Measurements from ENCODE around the gene NETO2.
A peak's percentile ranks its signal among the peaks of the same experiment; 100 is the strongest.

The NETO2 gene

GRCh38 chr16:47045459-47045858 lies 98.3 kb downstream of the NETO2 start:
- Histone ChIP-seq H3K79me2 (ENCODE audit: control insufficient read depth, insufficient read depth, low read length, unreplicated experiment) (no peaks in the 10 kb centered on the region), H3K36me3 (ENCODE audit: insufficient read depth, low read length) (no peaks in the 10 kb centered on the region), H3K27ac (ENCODE audit: low read depth, low read length) (no peak overlapping the region), H3K4me3 (ENCODE audit: low read depth, low read length) (no peak overlapping the region), H2AFZ (ENCODE audit: low read length, unreplicated experiment) (no peak overlapping the region), H3K27me3 (ENCODE audit: insufficient read depth, low read length) (peaks cover 4% of the 10 kb centered on the region; the same call in 1 of the 2 replicates), H3K4me1 (ENCODE audit: control insufficient read depth, insufficient read depth, low read length, unreplicated experiment) (no peaks in the 10 kb centered on the region)

DNA sequence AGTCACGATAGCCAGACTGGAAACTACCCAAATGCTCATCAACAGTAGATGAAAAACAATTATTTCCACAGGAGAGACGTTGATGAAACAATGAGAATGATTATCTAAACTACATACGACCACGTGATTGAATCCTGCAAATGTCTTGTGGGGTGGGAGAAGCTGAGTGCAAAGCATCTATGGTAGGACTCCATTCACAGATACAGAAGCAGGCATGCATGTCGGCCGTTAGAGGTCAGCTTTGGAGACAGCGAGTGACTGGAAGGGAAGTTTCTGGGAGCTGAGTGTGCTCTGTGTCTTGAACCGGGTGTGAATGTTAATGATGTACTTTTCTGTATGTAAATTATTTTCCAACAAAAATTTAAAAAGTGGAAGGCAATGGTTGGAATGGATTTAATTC lies 98.7 kb downstream of the NETO2 start:
- Histone ChIP-seq H3K36me3 (ENCODE audit: insufficient read depth, low read length) (no peaks in the 10 kb centered on the region), H3K27me3 (ENCODE audit: insufficient read depth, low read length) (peaks cover 4% of the 10 kb centered on the region; the same call in 1 of the 2 replicates), H2AFZ (ENCODE audit: low read length, unreplicated experiment) (no peak overlapping the region)

DNA sequence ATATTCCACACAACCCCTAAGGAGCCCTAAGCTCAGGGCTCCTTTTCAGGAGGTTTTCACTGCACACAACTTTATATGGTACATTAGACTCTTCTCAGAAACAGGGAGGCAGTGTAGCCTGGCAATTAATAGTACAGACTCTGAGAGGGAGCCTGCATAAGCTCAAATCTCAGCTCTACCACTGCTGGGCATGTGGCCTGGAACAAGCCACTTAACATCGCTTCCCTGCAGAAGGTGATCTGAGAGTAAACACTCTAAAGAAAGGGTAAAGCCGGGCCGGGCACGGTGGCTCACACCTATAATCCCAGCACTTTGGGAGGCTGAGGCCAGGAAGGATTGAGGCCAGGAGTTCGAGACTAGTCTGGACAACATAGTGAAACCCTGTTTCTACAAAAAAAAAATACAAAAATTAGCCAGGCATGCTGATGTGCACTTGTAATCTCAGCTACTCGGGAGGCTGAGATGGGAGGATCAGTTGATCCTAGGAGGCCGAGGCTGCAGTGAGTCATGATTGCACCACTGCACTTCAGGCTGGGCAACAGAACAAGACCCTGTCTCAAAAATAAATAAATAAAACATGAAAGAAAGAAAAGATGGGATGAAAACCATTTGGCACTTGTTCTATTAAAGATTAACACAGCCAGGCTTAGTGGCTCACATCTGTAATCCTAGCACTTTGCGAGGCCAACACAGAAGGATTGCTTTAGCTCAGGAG lies 99.6 kb downstream of the NETO2 start:
- no peaks in the 10 kb centered on the region for H3K36me3 ChIP-seq (ENCODE audit: insufficient read depth, low read length)
- H3K27ac ChIP-seq (ENCODE audit: low read depth, low read length), result no peak overlapping the region
- peaks cover 4% of the 10 kb centered on the region; the same call in 1 of the 2 replicates for H3K27me3 ChIP-seq (ENCODE audit: insufficient read depth, low read length)
- H2AFZ ChIP-seq (ENCODE audit: low read length, unreplicated experiment), result no peak overlapping the region
- no peaks in the 10 kb centered on the region for H3K79me2 ChIP-seq (ENCODE audit: control insufficient read depth, insufficient read depth, low read length, unreplicated experiment)
- no peaks in the 10 kb centered on the region for H3K4me1 ChIP-seq (ENCODE audit: control insufficient read depth, insufficient read depth, low read length, unreplicated experiment)
- H3K4me3 ChIP-seq (ENCODE audit: low read depth, low read length), result no peak overlapping the region

More for the DNA sequence above, 98.7 kb downstream of the NETO2 start:
- Histone ChIP-seq H3K4me1 (ENCODE audit: control insufficient read depth, insufficient read depth, low read length, unreplicated experiment) (no peaks in the 10 kb centered on the region), H3K4me3 (ENCODE audit: low read depth, low read length) (no peak overlapping the region), H3K79me2 (ENCODE audit: control insufficient read depth, insufficient read depth, low read length, unreplicated experiment) (no peaks in the 10 kb centered on the region), H3K27ac (ENCODE audit: low read depth, low read length) (no peak overlapping the region)

GRCh38 chr16:47043200-47043599 lies 100.5 kb downstream of the NETO2 start:
- Histone ChIP-seq H3K4me3 (ENCODE audit: low read depth, low read length) (no peak overlapping the region), H3K27me3 (ENCODE audit: insufficient read depth, low read length) (peaks cover 4% of the 10 kb centered on the region; the same call in 1 of the 2 replicates), H3K79me2 (ENCODE audit: control insufficient read depth, insufficient read depth, low read length, unreplicated experiment) (no peaks in the 10 kb centered on the region), H3K27ac (ENCODE audit: low read depth, low read length) (no peak overlapping the region), H3K36me3 (ENCODE audit: insufficient read depth, low read length) (no peaks in the 10 kb centered on the region), H2AFZ (ENCODE audit: low read length, unreplicated experiment) (no peak overlapping the region), H3K4me1 (ENCODE audit: control insufficient read depth, insufficient read depth, low read length, unreplicated experiment) (no peaks in the 10 kb centered on the region)

DNA sequence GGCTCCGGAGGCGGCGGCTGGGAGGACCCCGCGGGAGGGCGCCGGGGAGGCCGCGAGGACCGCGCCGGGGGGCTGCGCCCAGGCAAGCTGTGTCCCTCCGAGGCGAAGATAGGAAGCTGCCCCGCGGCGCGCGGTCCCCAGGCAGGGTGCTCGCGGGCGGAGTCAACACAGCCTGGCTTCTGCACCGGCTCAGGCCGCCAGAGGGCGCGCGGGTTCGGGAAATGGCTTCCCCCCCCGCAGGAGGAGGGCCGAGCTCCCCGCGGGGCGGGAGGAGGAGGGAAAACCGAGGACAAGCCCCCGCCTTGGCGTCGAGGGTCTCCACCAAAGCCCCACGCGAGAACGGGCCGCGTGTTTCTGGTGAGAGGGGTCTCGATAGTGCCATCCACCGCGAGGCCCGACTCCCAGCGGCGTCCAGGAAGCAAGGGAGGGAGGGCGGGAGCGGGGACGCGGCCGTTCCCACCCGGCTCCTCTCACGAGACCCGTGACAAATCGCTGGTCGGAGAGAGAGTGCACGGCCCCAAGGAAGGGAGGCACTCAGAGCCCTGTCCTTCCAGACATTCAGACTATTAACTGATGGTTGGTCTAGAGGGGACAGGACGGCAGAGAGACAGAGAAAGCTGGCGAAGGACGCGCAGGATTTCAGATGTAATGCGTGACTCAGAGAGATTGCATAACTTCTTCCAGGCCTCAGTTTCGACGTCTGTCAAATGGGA lies 105.8 kb downstream of the NETO2 start:
- Histone ChIP-seq H3K4me3 (ENCODE audit: low read depth, low read length) (peak overlapping the region; percentile 79), H3K4me1 (ENCODE audit: control insufficient read depth, insufficient read depth, low read length, unreplicated experiment) (no peaks in the 10 kb centered on the region), H3K36me3 (ENCODE audit: insufficient read depth, low read length) (no peaks in the 10 kb centered on the region), H2AFZ (ENCODE audit: low read length, unreplicated experiment) (peak overlapping the region; percentile 86), H3K27ac (ENCODE audit: low read depth, low read length) (no peak overlapping the region), H3K27me3 (ENCODE audit: insufficient read depth, low read length) (no peaks in the 10 kb centered on the region), H3K79me2 (ENCODE audit: control insufficient read depth, insufficient read depth, low read length, unreplicated experiment) (no peaks in the 10 kb centered on the region)

DNA sequence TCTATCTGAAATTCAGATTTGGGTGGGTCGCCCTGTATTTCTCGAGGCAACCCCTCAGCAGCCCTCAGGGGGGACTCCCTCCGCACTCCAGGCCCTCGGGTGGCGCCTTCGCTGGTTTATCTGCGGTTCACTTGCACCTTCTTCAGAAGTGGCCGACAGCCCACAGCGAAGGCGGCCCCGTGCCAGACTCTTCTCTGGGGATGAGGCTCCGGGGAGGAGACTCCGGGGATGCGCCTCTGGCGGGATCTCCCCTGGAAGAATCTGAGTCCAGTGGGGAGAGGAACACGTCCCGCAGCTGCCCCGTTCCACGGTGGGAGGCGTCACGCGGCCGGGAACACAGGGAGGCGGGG lies 106.4 kb downstream of the NETO2 start:
- peak overlapping the region; percentile 79 for H3K4me3 ChIP-seq (ENCODE audit: low read depth, low read length)
- H3K27ac ChIP-seq (ENCODE audit: low read depth, low read length), result no peak overlapping the region
- H3K4me1 ChIP-seq (ENCODE audit: control insufficient read depth, insufficient read depth, low read length, unreplicated experiment), result no peaks in the 10 kb centered on the region
- no peaks in the 10 kb centered on the region for H3K27me3 ChIP-seq (ENCODE audit: insufficient read depth, low read length)
- no peaks in the 10 kb centered on the region for H3K79me2 ChIP-seq (ENCODE audit: control insufficient read depth, insufficient read depth, low read length, unreplicated experiment)
- no peaks in the 10 kb centered on the region for H3K36me3 ChIP-seq (ENCODE audit: insufficient read depth, low read length)
- H2AFZ ChIP-seq (ENCODE audit: low read length, unreplicated experiment), result peak overlapping the region; percentile 86

GRCh38 chr16:47036201-47036600 lies 107.5 kb downstream of the NETO2 start:
- Histone ChIP-seq H3K79me2 (ENCODE audit: control insufficient read depth, insufficient read depth, low read length, unreplicated experiment) (no peaks in the 10 kb centered on the region), H2AFZ (ENCODE audit: low read length, unreplicated experiment) (no peak overlapping the region), H3K27ac (ENCODE audit: low read depth, low read length) (no peak overlapping the region), H3K4me1 (ENCODE audit: control insufficient read depth, insufficient read depth, low read length, unreplicated experiment) (no peaks in the 10 kb centered on the region), H3K4me3 (ENCODE audit: low read depth, low read length) (no peak overlapping the region), H3K27me3 (ENCODE audit: insufficient read depth, low read length) (no peaks in the 10 kb centered on the region), H3K36me3 (ENCODE audit: insufficient read depth, low read length) (no peaks in the 10 kb centered on the region)

GRCh38 chr16:47035436-47035835 lies 108.3 kb downstream of the NETO2 start:
- Histone ChIP-seq H3K27ac (ENCODE audit: low read depth, low read length) (no peak overlapping the region), H3K4me3 (ENCODE audit: low read depth, low read length) (no peak overlapping the region), H3K4me1 (ENCODE audit: control insufficient read depth, insufficient read depth, low read length, unreplicated experiment) (no peaks in the 10 kb centered on the region), H2AFZ (ENCODE audit: low read length, unreplicated experiment) (no peak overlapping the region), H3K36me3 (ENCODE audit: insufficient read depth, low read length) (no peaks in the 10 kb centered on the region), H3K27me3 (ENCODE audit: insufficient read depth, low read length) (no peaks in the 10 kb centered on the region), H3K79me2 (ENCODE audit: control insufficient read depth, insufficient read depth, low read length, unreplicated experiment) (no peaks in the 10 kb centered on the region)

DNA sequence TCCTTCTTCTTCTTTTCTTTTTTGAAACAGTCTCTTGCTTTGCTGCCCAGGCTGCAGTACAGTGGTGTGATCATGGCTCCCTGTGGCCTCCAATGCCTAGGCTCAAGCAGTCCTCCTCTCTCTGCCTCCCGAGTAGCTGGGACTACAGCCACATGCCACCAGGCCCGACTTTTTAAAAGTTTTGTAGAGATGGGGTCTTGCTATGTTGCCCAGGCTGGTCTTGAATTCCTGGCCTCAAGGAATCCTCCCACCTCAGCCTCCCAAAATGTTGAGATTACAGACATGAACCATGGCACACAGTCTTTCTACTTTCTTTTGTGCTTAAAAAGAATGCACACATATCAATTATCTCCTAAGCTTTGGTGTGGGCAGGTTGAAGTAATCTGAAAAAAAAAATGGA lies 109.3 kb downstream of the NETO2 start:
- Histone ChIP-seq H2AFZ (ENCODE audit: low read length, unreplicated experiment) (no peak overlapping the region), H3K4me1 (ENCODE audit: control insufficient read depth, insufficient read depth, low read length, unreplicated experiment) (no peaks in the 10 kb centered on the region), H3K79me2 (ENCODE audit: control insufficient read depth, insufficient read depth, low read length, unreplicated experiment) (no peaks in the 10 kb centered on the region), H3K27me3 (ENCODE audit: insufficient read depth, low read length) (no peaks in the 10 kb centered on the region), H3K27ac (ENCODE audit: low read depth, low read length) (no peak overlapping the region), H3K4me3 (ENCODE audit: low read depth, low read length) (no peak overlapping the region), H3K36me3 (ENCODE audit: insufficient read depth, low read length) (no peaks in the 10 kb centered on the region)

DNA sequence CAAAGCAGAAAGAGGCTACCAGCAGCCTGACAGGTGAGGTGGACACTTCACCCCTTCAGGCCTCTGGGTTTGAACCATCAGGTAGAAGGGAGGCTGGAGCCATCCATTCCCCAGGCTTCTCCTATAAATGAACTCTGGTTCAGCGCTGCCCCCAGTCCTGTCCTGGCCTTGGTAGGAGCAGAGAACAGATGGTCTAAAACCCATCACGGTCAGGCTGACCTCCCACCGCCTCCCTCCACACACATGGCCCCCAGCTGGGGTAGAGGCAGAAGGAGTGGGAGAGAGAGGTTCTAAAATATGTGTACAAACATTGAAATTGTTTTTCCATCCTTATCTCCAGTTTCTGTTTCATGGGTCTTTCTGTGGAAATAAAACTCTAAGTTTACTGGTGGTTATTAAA lies 110.6 kb downstream of the NETO2 start:
- no peak overlapping the region for H3K27ac ChIP-seq (ENCODE audit: low read depth, low read length)
- H2AFZ ChIP-seq (ENCODE audit: low read length, unreplicated experiment), result no peak overlapping the region
- no peaks in the 10 kb centered on the region for H3K36me3 ChIP-seq (ENCODE audit: insufficient read depth, low read length)
- no peaks in the 10 kb centered on the region for H3K4me1 ChIP-seq (ENCODE audit: control insufficient read depth, insufficient read depth, low read length, unreplicated experiment)
- H3K4me3 ChIP-seq (ENCODE audit: low read depth, low read length), result no peak overlapping the region
- H3K79me2 ChIP-seq (ENCODE audit: control insufficient read depth, insufficient read depth, low read length, unreplicated experiment), result no peaks in the 10 kb centered on the region
- no peaks in the 10 kb centered on the region for H3K27me3 ChIP-seq (ENCODE audit: insufficient read depth, low read length)

- Histone ChIP-seq H2AFZ (ENCODE audit: low read length, unreplicated experiment) (no peak overlapping the region), H3K79me2 (ENCODE audit: control insufficient read depth, insufficient read depth, low read length, unreplicated experiment) (no peaks in the 10 kb centered on the region), H3K27me3 (ENCODE audit: insufficient read depth, low read length) (no peaks in the 10 kb centered on the region), H3K27ac (ENCODE audit: low read depth, low read length) (no peak overlapping the region), H3K36me3 (ENCODE audit: insufficient read depth, low read length) (no peaks in the 10 kb centered on the region), H3K4me3 (ENCODE audit: low read depth, low read length) (no peak overlapping the region), H3K4me1 (ENCODE audit: control insufficient read depth, insufficient read depth, low read length, unreplicated experiment) (no peaks in the 10 kb centered on the region)
Observed at GRCh38 chr16:47029724-47030123, 114.0 kb downstream of the NETO2 start.

Data from ACC112 (cell line).